Upper lobe of left lung (tissue), 6 donors: ENCODE measurements around the gene KHNYN. TPM values are rescaled to one million over a fixed set of nuclear protein-coding genes. Genes with fewer than 3 reads are reported as not detected.

Experiments used
- ATAC-seq, 2 donors: fragments of 200-7000 bp; cut with Tn5 transposase; one replicate each; pipeline ENCODE4 v1.9.1; 2022; ENCODE audit warnings: mild to moderate bottlenecking in 2 of 2, moderate library complexity in 2 of 2; ENCODE audit not compliant: low FRiP score in 2 of 2
- DNase-seq, 2 donors: peaks; one replicate each; pipeline ENCODE4 v3.0.0-alpha.2; 2019 to 2020
- H3K27ac ChIP-seq, 4 donors: fragments of 200-600 bp; sonication (generic); one replicate each; pipeline ENCODE4 v1.5.1; 2016 to 2019
- H3K27me3 ChIP-seq, 4 donors: fragments of 200-600 bp; sonication (generic); one replicate each; pipeline ENCODE4 v1.5.1; 2017 to 2019
- H3K36me3 ChIP-seq, 4 donors: fragments of 200-600 bp; sonication (generic); one replicate each; pipeline ENCODE4 v1.5.1; 2016 to 2019
- H3K4me1 ChIP-seq, 4 donors: fragments of 200-600 bp; sonication (generic); one replicate each; pipeline ENCODE4 v1.5.1; 2018 to 2019
- H3K4me3 ChIP-seq, 4 donors: fragments of 200-600 bp; sonication (generic); one replicate each; pipeline ENCODE4 v1.5.1; 2017 to 2019; ENCODE audit warnings: mild to moderate bottlenecking in 2 of 4, moderate library complexity in 1 of 4
- H3K9me3 ChIP-seq, 4 donors: fragments of 200-600 bp; sonication (generic); one replicate each; pipeline ENCODE4 v1.5.1; 2018 to 2019
- EP300 ChIP-seq, 4 donors: sonication (generic); formaldehyde crosslinking; IDR thresholded peaks; one replicate each; pipeline ENCODE4 v1.5.1; 2017; ENCODE audit warnings: antibody characterized with exemption in 4 of 4, control low read depth in 2 of 4
- POLR2A ChIP-seq, 4 donors: fragments of 450-650 bp; IDR thresholded peaks; one replicate each; pipeline ENCODE4 v1.5.1; 2016 to 2017; ENCODE audit warnings: antibody characterized with exemption in 4 of 4, mild to moderate bottlenecking in 2 of 4
- POLR2AphosphoS5 ChIP-seq, 2 donors: sonication (generic); formaldehyde crosslinking; IDR thresholded peaks; one replicate each; pipeline ENCODE4 v1.5.1; 2017; ENCODE audit warnings: antibody characterized with exemption in 2 of 2
- WGBS, 2 donors: methylation state at CpG; one replicate each; pipeline ENCODE4 v1.1.5; 2017 to 2018; 5-methylcytosine and 5-hydroxymethylcytosine counted together
- total RNA-seq, 6 donors: library from RNA; depleted of rRNA in 4 of 6; stranded (reverse); fragments of >200 nt in 4 of 6; gene quantifications; one replicate each; pipeline versions ENCODE4 v1.1.0 to v1.2.1, GENCODE V29; 2016 to 2021
- TF ChIP-seq, protein P1 (sequence below), 6 experiments: fragments of 450-650 bp in 4 of 6; fragments of 200-600 bp in 2 of 6; sonication (generic) in 2 of 6; IDR thresholded peaks; one replicate each; pipeline ENCODE4 v1.5.1; 2016 to 2019; ENCODE audit warnings: antibody characterized with exemption in 6 of 6
- donor health status: DM: no; HTN: no; CAD: no; lungs with moderate emphysema.
- donor health status: DM: no; HTN: yes; CAD: no; lungs with severe emphysema.

KHNYN gene
- total RNA-seq, 6 donors from 2014 or later, result 43.9 to 136 (median 66.4) TPM

DNA sequence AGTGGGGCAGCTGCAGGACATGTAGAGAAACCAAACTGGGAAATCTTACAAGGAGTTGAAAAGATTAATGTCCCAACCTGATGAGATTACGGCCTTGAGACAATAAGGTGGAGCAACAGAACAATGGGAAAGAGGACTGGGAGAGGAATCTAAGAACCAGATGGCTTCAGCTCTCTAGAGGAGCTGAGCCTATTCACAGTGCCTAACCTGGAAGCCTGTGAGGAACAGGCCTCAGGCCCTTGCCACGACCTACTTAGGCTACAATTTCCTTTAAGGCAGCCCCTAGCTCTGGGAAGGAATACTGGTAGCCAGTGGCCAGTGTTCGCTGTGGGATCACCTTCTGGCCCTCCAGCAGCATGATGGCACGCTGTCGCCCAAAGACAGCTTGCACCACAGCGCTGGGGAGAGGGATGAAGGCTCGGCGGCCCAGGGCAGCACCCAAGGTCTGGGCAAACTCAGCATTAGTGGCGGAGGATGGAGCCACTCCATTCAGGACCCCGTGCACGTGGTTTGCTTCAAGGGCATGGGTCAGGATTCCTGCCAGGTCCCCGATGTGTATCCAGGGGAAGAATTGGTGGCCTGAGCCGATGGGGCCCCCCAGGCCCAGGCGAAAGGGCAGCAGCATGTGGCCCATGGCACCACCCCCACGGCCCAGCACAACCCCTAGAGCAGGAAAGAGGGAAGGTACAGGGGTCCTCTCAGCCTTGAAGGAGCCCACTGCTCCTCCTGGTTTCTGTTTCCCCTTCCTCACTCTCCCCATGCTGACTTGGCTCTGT lies 10.3 kb downstream of the KHNYN start:
- no peaks in the 10 kb centered on the region for H3K27me3 ChIP-seq
- peak overlapping the region in 2 of 4 donors; percentile 82 to 95 for H3K27ac ChIP-seq
- 81 to 84% methylated on average over 13 to 14 of the region's 15 CpGs for WGBS, 2 donors
- no peaks in the 10 kb centered on the region for H3K9me3 ChIP-seq
- ATAC-seq (no peak), DNase-seq (peak in 1 of 2 donors; percentile 60)
- TF ChIP-seq EP300 (IDR thresholded peaks at IDR 0.05) (no peak), POLR2A (IDR thresholded peaks at IDR 0.05) (peak in 1 of 4 donors; percentile 22), POLR2AphosphoS5 (IDR thresholded peaks at IDR 0.05) (no peak)
- H3K4me1 ChIP-seq, result peaks cover 43 to 68% (median 48%) of the 10 kb centered on the region in 4 donors
- peaks cover 13 to 60% (median 46%) of the 10 kb centered on the region in 4 donors for H3K36me3 ChIP-seq
- no peak overlapping the region for H3K4me3 ChIP-seq

- H3K9me3 ChIP-seq, result no peaks in the 10 kb centered on the region
- 80 to 83% methylated on average over 8 of the region's 8 CpGs for WGBS, 2 donors
These were observed 11.0 kb downstream of the KHNYN start for GRCh38 chr14:24440606-24441399.

GRCh38 chr14:24441485-24441884 lies 11.7 kb downstream of the KHNYN start:
- H3K9me3 ChIP-seq, result no peaks in the 10 kb centered on the region
- no peak for ATAC-seq
- 54 to 60% methylated on average over 5 of the region's 5 CpGs for WGBS, 2 donors
- peaks cover 13 to 45% (median 39%) of the 10 kb centered on the region in 4 donors for H3K36me3 ChIP-seq
- peak overlapping the region in 3 of 4 donors; percentile 62 to 72 (median 71) for H3K4me3 ChIP-seq
- peak overlapping the region; percentile 95 to 100 (median 96) for H3K27ac ChIP-seq
- no peak for DNase-seq
- H3K27me3 ChIP-seq, result no peaks in the 10 kb centered on the region
- H3K4me1 ChIP-seq, result peaks cover 39 to 60% (median 43%) of the 10 kb centered on the region in 4 donors
- TF ChIP-seq POLR2AphosphoS5 (IDR thresholded peaks at IDR 0.05) (no peak), POLR2A (IDR thresholded peaks at IDR 0.05) (no peak), EP300 (IDR thresholded peaks at IDR 0.05) (no peak)
- TF ChIP-seq, protein P1, sequence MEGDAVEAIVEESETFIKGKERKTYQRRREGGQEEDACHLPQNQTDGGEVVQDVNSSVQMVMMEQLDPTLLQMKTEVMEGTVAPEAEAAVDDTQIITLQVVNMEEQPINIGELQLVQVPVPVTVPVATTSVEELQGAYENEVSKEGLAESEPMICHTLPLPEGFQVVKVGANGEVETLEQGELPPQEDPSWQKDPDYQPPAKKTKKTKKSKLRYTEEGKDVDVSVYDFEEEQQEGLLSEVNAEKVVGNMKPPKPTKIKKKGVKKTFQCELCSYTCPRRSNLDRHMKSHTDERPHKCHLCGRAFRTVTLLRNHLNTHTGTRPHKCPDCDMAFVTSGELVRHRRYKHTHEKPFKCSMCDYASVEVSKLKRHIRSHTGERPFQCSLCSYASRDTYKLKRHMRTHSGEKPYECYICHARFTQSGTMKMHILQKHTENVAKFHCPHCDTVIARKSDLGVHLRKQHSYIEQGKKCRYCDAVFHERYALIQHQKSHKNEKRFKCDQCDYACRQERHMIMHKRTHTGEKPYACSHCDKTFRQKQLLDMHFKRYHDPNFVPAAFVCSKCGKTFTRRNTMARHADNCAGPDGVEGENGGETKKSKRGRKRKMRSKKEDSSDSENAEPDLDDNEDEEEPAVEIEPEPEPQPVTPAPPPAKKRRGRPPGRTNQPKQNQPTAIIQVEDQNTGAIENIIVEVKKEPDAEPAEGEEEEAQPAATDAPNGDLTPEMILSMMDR (IDR thresholded peaks at IDR 0.05), result no peak

More at GRCh38 chr14:24440606-24441399, 11.0 kb downstream of the KHNYN start:
- no peak for TF ChIP-seq POLR2AphosphoS5 (IDR thresholded peaks at IDR 0.05)
- no peak for TF ChIP-seq POLR2A (IDR thresholded peaks at IDR 0.05)
- no peak for TF ChIP-seq EP300 (IDR thresholded peaks at IDR 0.05)
- TF ChIP-seq, protein P1 (IDR thresholded peaks at IDR 0.05), result no peak
- no peaks in the 10 kb centered on the region for H3K27me3 ChIP-seq
- peak overlapping the region in 2 of 4 donors; percentile 59 to 95 for H3K27ac ChIP-seq
- no peak overlapping the region for H3K4me3 ChIP-seq
- DNase-seq (no peak), ATAC-seq (no peak)
- H3K4me1 ChIP-seq, result peaks cover 43 to 67% (median 48%) of the 10 kb centered on the region in 4 donors
- peaks cover 13 to 52% (median 44%) of the 10 kb centered on the region in 4 donors for H3K36me3 ChIP-seq

DNA sequence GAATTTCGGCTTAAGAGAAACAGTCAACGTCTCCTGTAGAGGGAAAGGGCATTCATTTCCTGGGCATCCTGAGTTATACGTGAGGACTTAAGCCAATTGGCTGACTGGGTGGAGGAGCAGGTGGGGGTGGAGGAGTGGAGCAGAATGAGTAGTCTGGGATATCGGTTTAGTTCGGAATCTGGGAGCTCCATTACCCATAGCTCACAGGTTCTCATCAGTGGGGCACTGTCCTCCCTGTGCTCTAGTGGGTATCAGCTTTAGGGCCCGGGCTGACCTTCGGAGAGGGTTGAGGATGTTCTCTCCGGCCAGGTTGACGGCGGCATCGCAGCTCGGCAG lies 12.1 kb downstream of the KHNYN start:
- peaks cover 13 to 44% (median 38%) of the 10 kb centered on the region in 4 donors for H3K36me3 ChIP-seq
- no peak for ATAC-seq
- peak overlapping the region; percentile 95 to 100 (median 96) for H3K27ac ChIP-seq
- WGBS, 2 donors, result 0 to 7% methylated on average over 5 to 12 of the region's 12 CpGs
- DNase-seq, result no peak
- H3K4me3 ChIP-seq, result peak overlapping the region; percentile 25 to 72 (median 66)
- no peaks in the 10 kb centered on the region for H3K9me3 ChIP-seq
- H3K27me3 ChIP-seq, result no peaks in the 10 kb centered on the region
- TF ChIP-seq EP300 (IDR thresholded peaks at IDR 0.05) (no peak), POLR2A (IDR thresholded peaks at IDR 0.05) (no peak), POLR2AphosphoS5 (IDR thresholded peaks at IDR 0.05) (no peak)
- TF ChIP-seq, protein P1 (IDR thresholded peaks at IDR 0.05), result no peak
- H3K4me1 ChIP-seq, result peaks cover 36 to 56% (median 41%) of the 10 kb centered on the region in 4 donors
